Prostate gland (tissue), 2 donors: ENCODE results near the gene SOX15.
"Not testable (repeated sequence)": the region's sequence is repeated elsewhere in the genome, so short reads cannot be mapped to it uniquely, and the experiment has no call there.

ENCODE experiments used
- POLR2A ChIP-seq: fragments of 450-650 bp; IDR thresholded peaks from one replicate; pipeline ENCODE4 v1.6.1; 2016; ENCODE audit warnings: antibody characterized with exemption, mild to moderate bottlenecking
- POLR2AphosphoS5 ChIP-seq: sonication (generic); formaldehyde crosslinking; IDR thresholded peaks from one replicate; pipeline ENCODE4 v1.6.1; 2017; ENCODE audit warnings: antibody characterized with exemption
- TF ChIP-seq, protein P1 (sequence below), 4 experiments: fragments of 200-600 bp in 2 of 4; fragments of 450-650 bp in 2 of 4; sonication (generic) in 2 of 4; IDR thresholded peaks; 1 replicate in 3 of 4; 2 replicates in 1 of 4; pipeline ENCODE4 v1.5.1; 2016 to 2019; ENCODE audit warnings: antibody characterized with exemption in 4 of 4, mild to moderate bottlenecking in 2 of 4, moderate library complexity in 2 of 4

GRCh38 chr17:7597561-7597960 lies 7.7 kb upstream of the SOX15 start:
- TF ChIP-seq, protein P1, sequence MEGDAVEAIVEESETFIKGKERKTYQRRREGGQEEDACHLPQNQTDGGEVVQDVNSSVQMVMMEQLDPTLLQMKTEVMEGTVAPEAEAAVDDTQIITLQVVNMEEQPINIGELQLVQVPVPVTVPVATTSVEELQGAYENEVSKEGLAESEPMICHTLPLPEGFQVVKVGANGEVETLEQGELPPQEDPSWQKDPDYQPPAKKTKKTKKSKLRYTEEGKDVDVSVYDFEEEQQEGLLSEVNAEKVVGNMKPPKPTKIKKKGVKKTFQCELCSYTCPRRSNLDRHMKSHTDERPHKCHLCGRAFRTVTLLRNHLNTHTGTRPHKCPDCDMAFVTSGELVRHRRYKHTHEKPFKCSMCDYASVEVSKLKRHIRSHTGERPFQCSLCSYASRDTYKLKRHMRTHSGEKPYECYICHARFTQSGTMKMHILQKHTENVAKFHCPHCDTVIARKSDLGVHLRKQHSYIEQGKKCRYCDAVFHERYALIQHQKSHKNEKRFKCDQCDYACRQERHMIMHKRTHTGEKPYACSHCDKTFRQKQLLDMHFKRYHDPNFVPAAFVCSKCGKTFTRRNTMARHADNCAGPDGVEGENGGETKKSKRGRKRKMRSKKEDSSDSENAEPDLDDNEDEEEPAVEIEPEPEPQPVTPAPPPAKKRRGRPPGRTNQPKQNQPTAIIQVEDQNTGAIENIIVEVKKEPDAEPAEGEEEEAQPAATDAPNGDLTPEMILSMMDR (IDR thresholded peaks at IDR 0.05) = not testable (repeated sequence)
- TF ChIP-seq POLR2A, POLR2AphosphoS5: not testable (repeated sequence)
